Endothelial cell of umbilical vein (primary cell): ENCODE data around the gene TMEM130. TPM values are rescaled to one million over a fixed set of nuclear protein-coding genes. Genes with fewer than 3 reads are reported as not detected.

ENCODE experiments used
- BruUV-seq: library from RNA; stranded (reverse); fragments of 400-500 nt; replicated peaks from 2 replicates; lab custom pipeline; 2021; lab: Mats Ljungman, UMichigan
- CTCF ChIA-PET: fragments of 300-600, 350-600 bp; sonication (Branson Sonifier 250); formaldehyde crosslinking; loops from one replicate; lab custom pipeline; 2021; ENCODE audit warnings: antibody characterized with exemption, inconsistent platforms; lab: Charles Lee
- POLR2A ChIA-PET: fragments of 300-600, 350-600 bp; sonication (Branson Sonifier 250); formaldehyde crosslinking; loops from one replicate; lab custom pipeline; 2021; ENCODE audit warnings: antibody characterized with exemption, inconsistent platforms; lab: Charles Lee
- DNase-seq: peaks from one replicate; pipeline ENCODE4 v3.0.0-alpha.2; 2011; ENCODE audit warnings: low read depth, low spot score
- FAIRE-seq: peaks from 2 replicates; lab custom pipeline; 2011; peaks lifted over from hg19 to GRCh38; lab: Jason Lieb, UNC
- H2AFZ ChIP-seq: 2 replicates; pipeline ENCODE4 v1.6.0; 2012; ENCODE audit warnings: low read depth, low read length, control low read depth, inconsistent platforms
- H3K27ac ChIP-seq: 2 replicates; pipeline ENCODE4 v1.5.1; 2011; ENCODE audit warnings: low read depth, mild to moderate bottlenecking, control low read depth, low read length, moderate library complexity; ENCODE audit not compliant: insufficient read depth
- H3K27me3 ChIP-seq, 2 experiments: 2 replicates each; pipeline versions ENCODE4 v1.6.0 to v1.6.1; 2011; ENCODE audit warnings: low read length in 2 of 2, mixed read lengths in 1 of 2; ENCODE audit not compliant: control insufficient read depth in 2 of 2, insufficient read depth in 2 of 2
- H3K36me3 ChIP-seq, 2 experiments: 2 replicates in 1 of 2; 3 replicates in 1 of 2; pipeline ENCODE4 v1.5.1; 2011; ENCODE audit warnings: low read length in 2 of 2, mild to moderate bottlenecking in 1 of 2, moderate library complexity in 1 of 2; ENCODE audit not compliant: control insufficient read depth in 2 of 2, insufficient read depth in 2 of 2; ENCODE audit errors: extremely low read depth in 1 of 2
- H3K4me1 ChIP-seq: 3 replicates; pipeline ENCODE4 v1.5.1; 2011; ENCODE audit warnings: mild to moderate bottlenecking, low read length; ENCODE audit not compliant: control insufficient read depth, insufficient read depth; ENCODE audit errors: extremely low read depth
- H3K4me2 ChIP-seq: 2 replicates; pipeline ENCODE4 v1.6.1; 2011; ENCODE audit warnings: low read length, control low read depth, mixed read lengths; ENCODE audit not compliant: insufficient read depth
- H3K4me3 ChIP-seq, 3 experiments: fragments of 200-600 bp in 1 of 3; sonication (generic), shearing (Covaris generic) in 1 of 3; replicated peaks in 1 of 3; 2 replicates each; pipeline ENCODE4 v1.5.1; 2011 to 2016; ENCODE audit warnings: control low read depth in 3 of 3, low read length in 3 of 3, mild to moderate bottlenecking in 2 of 3, inconsistent platforms in 1 of 3, low read depth in 1 of 3, moderate library complexity in 1 of 3; ENCODE audit not compliant: insufficient read depth in 1 of 3
- H3K79me2 ChIP-seq: 2 replicates; pipeline ENCODE4 v1.6.0; 2012; ENCODE audit warnings: low read length, inconsistent platforms; ENCODE audit not compliant: control insufficient read depth, insufficient read depth
- H3K9ac ChIP-seq: replicated peaks from 2 replicates; pipeline ENCODE3; 2011; ENCODE audit warnings: low read length, control low read depth; ENCODE audit not compliant: insufficient read depth; ENCODE audit errors: extremely low read depth
- H3K9me1 ChIP-seq: replicated peaks from 3 replicates; pipeline ENCODE4 v1.6.0; 2011; ENCODE audit warnings: mild to moderate bottlenecking, low read length; ENCODE audit not compliant: control insufficient read depth, insufficient read depth; ENCODE audit errors: extremely low read depth
- H3K9me3 ChIP-seq: replicated peaks from 2 replicates; pipeline ENCODE4 v1.5.1; 2012; ENCODE audit warnings: low read length, inconsistent platforms; ENCODE audit not compliant: control insufficient read depth, insufficient read depth
- H4K20me1 ChIP-seq: replicated peaks from 2 replicates; pipeline ENCODE3; 2011; ENCODE audit warnings: mild to moderate bottlenecking, low read length; ENCODE audit not compliant: control insufficient read depth, insufficient read depth; ENCODE audit errors: extremely low read depth
- FOS ChIP-seq: IDR thresholded peaks from 2 replicates; pipeline ENCODE4 v1.6.1; 2011; ENCODE audit warnings: mild to moderate bottlenecking, low read length, moderate library complexity, borderline replicate concordance; ENCODE audit not compliant: insufficient read depth
- JUN ChIP-seq: IDR thresholded peaks from 2 replicates; pipeline ENCODE4 v1.6.1; 2011; ENCODE audit warnings: borderline replicate concordance, low read depth; ENCODE audit not compliant: insufficient read length, insufficient read depth
- MYC ChIP-seq: IDR thresholded peaks from one replicate; pipeline ENCODE4 v1.6.1; 2011; ENCODE audit warnings: mild to moderate bottlenecking, low read depth, low read length
- dilution Hi-C: fragments of 300-500 bp; cut with MboI; formaldehyde crosslinking; loops from one replicate; pipeline ENCODE4 v1.15.0; 2019; ENCODE audit warnings: low sequenced_read_pairs; ENCODE audit not compliant: extremely low pct_ligation_motif_present
- intact Hi-C: fragments of 100-400 bp; cut with micrococcal nuclease; formaldehyde crosslinking; loops from one replicate; pipeline ENCODE4 v1.10.0; 2022
- polyA plus RNA-seq, 4 experiments: library from polyadenylated mRNA; depleted of rRNA in 3 of 4; stranded (reverse) in 3 of 4; unstranded in 1 of 4; fragments of >200 nt; gene quantifications; 2 replicates each; pipeline versions ENCODE4 v1.2.1 to v1.2.3, GENCODE V29; 2011 to 2012; ENCODE audit warnings: missing spikeins in 1 of 4
- total RNA-seq: library from RNA; stranded (reverse); gene quantifications from 2 replicates; pipeline ENCODE4 v1.2.3, GENCODE V29; 2021
- TF ChIP-seq, protein P1 (sequence below), 2 donors: IDR thresholded peaks; 1 replicate in 1 of 2; 2 replicates in 1 of 2; pipeline ENCODE4 v1.5.1; 2011; ENCODE audit warnings: low read length in 2 of 2, mild to moderate bottlenecking in 2 of 2, moderate library complexity in 2 of 2, control low read depth in 1 of 2, inconsistent platforms in 1 of 2, low read depth in 1 of 2; ENCODE audit not compliant: insufficient read depth in 1 of 2; ENCODE audit errors: extremely low read depth in 1 of 2

TMEM130 gene
- total and polyA plus RNA-seq, 2 donors (not counting 3 experiments of a cell fraction or from before 2014, with no cell fraction given) = not detected

DNA sequence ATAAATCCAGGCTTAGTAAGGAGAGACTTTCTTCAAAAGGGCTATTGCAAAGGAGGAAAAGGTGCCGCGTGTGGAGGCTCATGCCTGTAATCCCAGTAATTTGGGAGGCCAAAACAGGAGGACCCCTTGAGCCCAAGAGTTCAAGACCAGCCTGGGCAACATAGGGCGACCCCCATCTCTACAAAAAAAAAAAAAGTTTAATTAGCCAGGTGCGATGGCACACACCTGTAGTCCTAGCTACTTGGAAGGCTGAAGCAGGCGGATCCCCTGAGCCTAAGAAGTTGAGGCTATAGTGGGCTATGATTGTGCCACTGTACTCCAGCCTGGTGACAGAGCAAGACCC, 32.2 kb downstream of the TMEM130 start:
- Histone ChIP-seq H3K4me2 (no peak overlapping the region), H3K4me3 (no peak overlapping the region), H3K9me3 (no peaks in the 10 kb centered on the region), H3K27me3 (no peaks in the 10 kb centered on the region), H3K9me1 (no peaks in the 10 kb centered on the region), H3K9ac (no peak overlapping the region), H4K20me1 (no peaks in the 10 kb centered on the region), H3K4me1 (no peaks in the 10 kb centered on the region), H2AFZ (no peak overlapping the region), H3K79me2 (no peaks in the 10 kb centered on the region), H3K36me3 (no peaks in the 10 kb centered on the region), H3K27ac (no peak overlapping the region)
- DNase-seq (no peak), FAIRE-seq (no peak)
- TF ChIP-seq JUN = no peak
- ChIA-PET POLR2A (no interaction called here), CTCF (interaction anchor here (1.4 kb wide), 1 partner anchor 32 kb away, joined by 3 read pairs; the partner anchor contains the start of gene TMEM130)
- intact Hi-C loops = loop anchor here (10.0 kb wide), 2 partner anchors 93 to 543 kb away; no protein-coding TSS in a partner anchor
- dilution Hi-C loops = no loop called here
- BruUV-seq = no TSS peak

- H4K20me1 ChIP-seq = no peaks in the 10 kb centered on the region
- dilution Hi-C loops = no loop called here
- H3K9me1 ChIP-seq = no peaks in the 10 kb centered on the region
- TF ChIP-seq FOS = no peak
- TF ChIP-seq JUN = no peak
- TF ChIP-seq MYC = no peak
- TF ChIP-seq, protein P1, sequence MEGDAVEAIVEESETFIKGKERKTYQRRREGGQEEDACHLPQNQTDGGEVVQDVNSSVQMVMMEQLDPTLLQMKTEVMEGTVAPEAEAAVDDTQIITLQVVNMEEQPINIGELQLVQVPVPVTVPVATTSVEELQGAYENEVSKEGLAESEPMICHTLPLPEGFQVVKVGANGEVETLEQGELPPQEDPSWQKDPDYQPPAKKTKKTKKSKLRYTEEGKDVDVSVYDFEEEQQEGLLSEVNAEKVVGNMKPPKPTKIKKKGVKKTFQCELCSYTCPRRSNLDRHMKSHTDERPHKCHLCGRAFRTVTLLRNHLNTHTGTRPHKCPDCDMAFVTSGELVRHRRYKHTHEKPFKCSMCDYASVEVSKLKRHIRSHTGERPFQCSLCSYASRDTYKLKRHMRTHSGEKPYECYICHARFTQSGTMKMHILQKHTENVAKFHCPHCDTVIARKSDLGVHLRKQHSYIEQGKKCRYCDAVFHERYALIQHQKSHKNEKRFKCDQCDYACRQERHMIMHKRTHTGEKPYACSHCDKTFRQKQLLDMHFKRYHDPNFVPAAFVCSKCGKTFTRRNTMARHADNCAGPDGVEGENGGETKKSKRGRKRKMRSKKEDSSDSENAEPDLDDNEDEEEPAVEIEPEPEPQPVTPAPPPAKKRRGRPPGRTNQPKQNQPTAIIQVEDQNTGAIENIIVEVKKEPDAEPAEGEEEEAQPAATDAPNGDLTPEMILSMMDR (IDR thresholded peaks at IDR 0.05; ENCODE audit: extremely low read depth in 1 of 2, insufficient read depth in 1 of 2, low read depth in 1 of 2, low read length in 2 of 2) = peak; percentile 34 to 53
- intact Hi-C loops = loop anchor here (10.0 kb wide), 2 partner anchors 92 to 542 kb away; no protein-coding TSS in a partner anchor
- H3K4me1 ChIP-seq = no peaks in the 10 kb centered on the region
- CTCF ChIA-PET = interaction anchor here (1.0 to 2.1 kb wide), 3 partner anchors 91 to 406 kb away, joined by 3 to 8 read pairs (median 4); no protein-coding TSS in a partner anchor
- H3K36me3 ChIP-seq = no peaks in the 10 kb centered on the region
- H3K4me2 ChIP-seq = no peak overlapping the region
- DNase-seq (no peak), FAIRE-seq (no peak)
- no peak overlapping the region for H3K4me3 ChIP-seq
- POLR2A ChIA-PET = no interaction called here
- no peaks in the 10 kb centered on the region for H3K27me3 ChIP-seq
- H2AFZ ChIP-seq = no peak overlapping the region
- no peaks in the 10 kb centered on the region for H3K9me3 ChIP-seq
- BruUV-seq = no TSS peak
- H3K79me2 ChIP-seq = no peaks in the 10 kb centered on the region
- H3K27ac ChIP-seq = no peak overlapping the region
- no peak overlapping the region for H3K9ac ChIP-seq
Observed at GRCh38 chr7:98836811-98837629, 32.8 kb downstream of the TMEM130 start.
